ENCODE results near the gene RBM28.

RBM28 gene

DNA sequence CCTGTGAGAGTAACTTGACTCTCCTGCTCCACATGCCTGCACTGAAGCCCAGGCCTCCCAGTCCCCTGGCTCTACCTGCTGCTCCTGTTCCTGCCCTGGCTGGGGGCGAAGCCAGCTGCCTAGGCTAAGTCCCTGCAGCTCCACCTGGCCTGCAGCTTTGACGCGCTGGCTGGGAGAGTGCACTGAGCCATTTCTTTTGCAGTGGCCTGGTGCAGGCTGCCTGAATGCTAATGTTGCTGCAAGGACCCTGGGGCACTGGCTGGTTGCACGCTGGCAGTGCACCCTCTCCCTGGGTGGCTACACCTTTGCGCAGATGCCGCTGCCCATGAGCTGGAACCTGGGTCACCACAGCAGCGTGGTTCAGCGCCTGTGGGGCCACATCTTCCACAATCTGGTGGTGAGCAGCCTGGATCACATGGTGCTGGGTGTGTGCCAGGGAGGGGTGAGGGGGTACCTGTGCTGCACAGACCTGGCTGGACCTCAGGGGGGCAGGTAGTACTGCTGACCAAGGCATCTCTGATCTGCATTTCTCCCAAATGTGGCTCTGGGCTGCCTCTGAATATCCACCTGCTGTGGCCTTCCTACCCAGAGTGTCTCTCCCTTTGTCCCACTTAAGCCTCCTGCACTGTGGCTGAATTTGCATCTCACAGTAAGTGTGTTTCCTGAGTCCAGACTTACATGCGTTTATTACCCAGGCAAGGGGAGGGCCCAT, 46.1 kb upstream of the RBM28 start:
- no peak for TF ChIP-seq POLR2AphosphoS5 (IDR thresholded peaks at IDR 0.05; ENCODE audit: low read depth, low read length)
- TF ChIP-seq SIN3A (IDR thresholded peaks at IDR 0.05; ENCODE audit: borderline replicate concordance, insufficient read depth, low read length), result no peak
- no peak for TF ChIP-seq REST (IDR thresholded peaks at IDR 0.05; ENCODE audit: insufficient read depth in 1 of 2, low read depth in 2 of 2, low read length in 2 of 2)
- TF ChIP-seq FOXP2 (optimal IDR thresholded peaks at IDR 0.05; ENCODE audit: borderline replicate concordance, extremely low read depth, extremely low read length, insufficient read depth), result no peak
- no peak for TF ChIP-seq TAF1 (IDR thresholded peaks at IDR 0.05; ENCODE audit: borderline replicate concordance, insufficient read depth, low read length)

DNA sequence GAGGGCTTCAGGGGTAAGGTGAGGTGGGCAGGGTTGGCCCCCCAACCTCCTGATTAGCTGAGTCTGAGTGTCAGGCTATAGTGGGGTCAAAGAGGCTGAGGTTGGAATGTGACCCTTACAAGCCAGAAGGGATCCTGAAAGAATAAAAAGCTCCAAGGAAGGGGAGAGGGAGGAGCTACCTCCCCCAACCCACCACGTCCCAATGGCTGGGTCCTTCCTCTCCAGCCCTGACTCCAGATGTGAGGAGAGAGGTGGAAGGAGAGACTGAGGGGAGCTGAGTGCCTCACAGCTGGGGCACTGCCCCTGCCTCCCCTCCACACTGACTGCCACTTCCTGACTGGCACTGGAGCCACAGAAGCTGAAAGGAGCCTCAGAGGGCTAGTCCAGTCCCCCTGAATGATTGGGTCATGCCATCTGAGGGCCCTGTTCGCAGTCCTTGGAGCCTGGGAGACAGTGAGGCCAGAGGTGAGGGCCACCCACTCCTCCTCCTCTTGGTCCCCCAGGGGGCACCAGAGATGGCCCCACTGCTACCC, 45.4 kb upstream of the RBM28 start:
- no peak for TF ChIP-seq POLR2AphosphoS5 (IDR thresholded peaks at IDR 0.05; ENCODE audit: low read depth, low read length)
- TF ChIP-seq FOXP2 (optimal IDR thresholded peaks at IDR 0.05; ENCODE audit: borderline replicate concordance, extremely low read depth, extremely low read length, insufficient read depth), result no peak
- no peak for TF ChIP-seq REST (IDR thresholded peaks at IDR 0.05; ENCODE audit: insufficient read depth in 1 of 2, low read depth in 2 of 2, low read length in 2 of 2)
- TF ChIP-seq SIN3A (IDR thresholded peaks at IDR 0.05; ENCODE audit: borderline replicate concordance, insufficient read depth, low read length), result no peak
- no peak for TF ChIP-seq TAF1 (IDR thresholded peaks at IDR 0.05; ENCODE audit: borderline replicate concordance, insufficient read depth, low read length)

DNA sequence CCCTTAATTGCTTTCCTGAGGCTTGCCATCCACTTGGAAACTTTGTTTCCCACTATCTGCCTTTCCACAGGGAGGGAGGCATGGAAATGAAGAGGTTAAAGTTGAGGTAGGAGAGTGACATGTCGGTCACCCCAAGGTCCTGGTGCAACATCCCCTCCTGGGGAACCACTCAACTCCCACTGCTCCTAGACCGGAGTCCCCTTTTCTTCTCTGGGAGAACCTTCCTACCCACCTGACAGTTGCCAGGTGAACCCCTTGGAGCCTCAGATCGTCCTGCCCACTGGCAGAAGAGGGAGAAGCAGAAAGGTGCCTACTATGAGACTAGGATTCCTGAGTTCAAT, 44.4 kb upstream of the RBM28 start:
- TF ChIP-seq TAF1 (IDR thresholded peaks at IDR 0.05; ENCODE audit: borderline replicate concordance, insufficient read depth, low read length) (no peak), REST (IDR thresholded peaks at IDR 0.05; ENCODE audit: insufficient read depth in 1 of 2, low read depth in 2 of 2, low read length in 2 of 2) (no peak), FOXP2 (optimal IDR thresholded peaks at IDR 0.05; ENCODE audit: borderline replicate concordance, extremely low read depth, extremely low read length, insufficient read depth) (no peak), SIN3A (IDR thresholded peaks at IDR 0.05; ENCODE audit: borderline replicate concordance, insufficient read depth, low read length) (no peak), POLR2AphosphoS5 (IDR thresholded peaks at IDR 0.05; ENCODE audit: low read depth, low read length) (no peak)

DNA sequence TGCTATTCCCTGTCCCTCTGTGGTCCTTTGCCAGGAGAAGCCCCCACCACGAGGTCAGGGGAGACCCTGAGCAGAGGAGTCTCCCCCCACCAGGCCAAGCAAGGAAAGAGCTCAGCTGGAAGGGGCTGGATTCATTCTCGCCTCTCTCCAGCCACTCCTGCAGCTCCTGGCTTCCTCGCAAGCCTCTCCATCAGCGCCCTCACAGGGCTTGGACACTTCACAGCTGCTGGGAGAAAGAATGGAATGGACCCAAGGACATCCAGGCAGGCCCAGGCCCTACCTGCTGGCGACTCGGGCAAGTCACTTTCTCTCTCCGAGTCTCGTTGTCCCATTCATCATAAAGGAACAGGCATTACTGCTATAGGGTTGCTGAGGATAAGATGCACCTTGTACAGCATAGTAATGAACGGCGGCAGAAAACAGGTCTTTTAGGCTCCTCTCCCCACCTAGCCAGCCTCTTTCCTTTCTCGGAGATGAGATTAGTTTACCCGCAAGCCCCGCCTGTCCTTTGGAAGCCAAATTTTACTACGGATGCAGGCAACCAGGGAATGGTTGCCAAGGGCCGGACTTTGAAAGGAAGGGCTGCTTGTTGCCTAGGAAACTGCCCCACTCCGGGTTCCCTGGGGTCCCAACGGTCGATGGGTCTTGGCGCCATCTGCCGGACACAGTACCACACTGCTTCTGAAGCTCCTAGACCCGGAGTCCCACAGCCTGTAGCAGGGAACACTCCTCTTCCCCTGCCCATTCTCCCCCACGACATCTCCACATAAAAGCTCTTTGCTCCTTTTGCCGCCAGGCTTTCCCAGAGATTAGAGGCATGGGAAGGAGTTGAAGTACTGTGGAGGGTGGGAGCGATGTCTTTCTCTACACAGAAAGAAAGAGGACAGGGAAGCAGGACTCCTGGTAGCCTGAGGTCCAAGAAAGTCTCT, 43.8 kb upstream of the RBM28 start:
- peak; percentile 26 for TF ChIP-seq FOXP2 (optimal IDR thresholded peaks at IDR 0.05; ENCODE audit: borderline replicate concordance, extremely low read depth, extremely low read length, insufficient read depth)
- no peak for TF ChIP-seq POLR2AphosphoS5 (IDR thresholded peaks at IDR 0.05; ENCODE audit: low read depth, low read length)
- no peak for TF ChIP-seq REST (IDR thresholded peaks at IDR 0.05; ENCODE audit: insufficient read depth in 1 of 2, low read depth in 2 of 2, low read length in 2 of 2)
